ENCODE measurements around the gene WWP2.
"Not testable (repeated sequence)": the region's sequence is repeated elsewhere in the genome, so short reads cannot be mapped to it uniquely, and the experiment has no call there.

The WWP2 gene

GRCh38 chr16:69796285-69797118 is 34.4 kb downstream of the WWP2 start:
- DNase-seq, result no peak

DNA sequence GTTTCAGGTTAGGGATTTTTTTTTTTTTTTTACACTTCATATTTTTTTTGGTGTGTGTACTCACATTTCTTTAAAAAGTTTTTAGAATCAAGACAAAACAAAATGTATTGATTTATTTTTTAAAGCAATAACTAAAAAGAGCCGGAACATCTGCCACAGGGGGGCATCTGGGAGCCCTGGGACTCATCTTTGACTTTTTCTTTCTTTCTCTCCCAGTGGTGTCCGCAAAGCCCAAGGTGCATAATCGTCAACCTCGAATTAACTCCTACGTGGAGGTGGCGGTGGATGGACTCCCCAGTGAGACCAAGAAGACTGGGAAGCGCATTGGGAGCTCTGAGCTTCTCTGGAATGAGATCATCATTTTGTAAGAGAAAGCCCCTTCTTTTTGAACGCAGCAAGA is 36.3 kb downstream of the WWP2 start:
- no peak for DNase-seq

GRCh38 chr16:69799611-69800031 is 37.5 kb downstream of the WWP2 start:
- DNase-seq, result no peak

- DNase-seq, result no peak
Observed at GRCh38 chr16:69804297-69804696, 42.2 kb downstream of the WWP2 start.

DNA sequence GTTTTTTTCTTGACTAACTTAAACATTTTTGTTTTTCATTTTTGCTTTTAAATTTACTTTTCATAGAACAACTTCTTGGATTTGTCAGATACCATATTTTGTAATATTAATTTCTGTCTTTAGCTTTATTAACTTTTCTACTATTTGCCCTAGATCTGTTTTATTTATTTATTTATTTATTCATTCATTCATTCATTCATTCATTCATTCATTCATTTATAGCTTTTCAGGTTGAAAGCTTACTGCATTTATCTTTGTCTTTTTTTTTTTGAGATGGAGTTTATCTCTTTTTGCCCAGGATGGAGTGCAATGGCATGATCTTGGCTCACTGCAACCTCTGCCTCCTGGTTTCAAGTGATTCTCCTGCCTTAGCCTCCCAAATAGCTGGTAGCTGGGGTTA is 44.6 kb downstream of the WWP2 start:
- DNase-seq, result not testable (repeated sequence)

- DNase-seq, result no peak
Observed at GRCh38 chr16:69812688-69813014, 50.5 kb downstream of the WWP2 start.

DNA sequence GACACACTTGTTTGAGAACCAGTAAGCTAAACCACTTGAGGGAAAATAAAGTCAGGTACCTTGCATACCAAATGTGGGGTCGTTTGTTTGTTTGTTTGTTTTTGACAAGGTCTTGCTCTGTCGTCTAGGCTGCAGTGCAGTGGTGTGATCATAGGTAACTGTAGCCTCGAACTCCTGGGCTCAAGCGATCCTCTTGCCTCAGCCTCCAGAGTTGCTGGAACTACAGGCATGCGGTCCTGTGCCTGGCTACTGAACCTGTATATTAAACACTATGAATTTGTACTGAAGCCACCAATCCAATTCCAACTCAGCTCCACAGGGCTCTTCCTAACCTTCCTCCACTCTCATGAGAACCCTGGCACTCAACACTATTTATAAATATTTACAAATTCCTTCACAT is 51.9 kb downstream of the WWP2 start:
- no peak for DNase-seq

GRCh38 chr16:69814561-69814960 is 52.4 kb downstream of the WWP2 start:
- no peak for DNase-seq

DNA sequence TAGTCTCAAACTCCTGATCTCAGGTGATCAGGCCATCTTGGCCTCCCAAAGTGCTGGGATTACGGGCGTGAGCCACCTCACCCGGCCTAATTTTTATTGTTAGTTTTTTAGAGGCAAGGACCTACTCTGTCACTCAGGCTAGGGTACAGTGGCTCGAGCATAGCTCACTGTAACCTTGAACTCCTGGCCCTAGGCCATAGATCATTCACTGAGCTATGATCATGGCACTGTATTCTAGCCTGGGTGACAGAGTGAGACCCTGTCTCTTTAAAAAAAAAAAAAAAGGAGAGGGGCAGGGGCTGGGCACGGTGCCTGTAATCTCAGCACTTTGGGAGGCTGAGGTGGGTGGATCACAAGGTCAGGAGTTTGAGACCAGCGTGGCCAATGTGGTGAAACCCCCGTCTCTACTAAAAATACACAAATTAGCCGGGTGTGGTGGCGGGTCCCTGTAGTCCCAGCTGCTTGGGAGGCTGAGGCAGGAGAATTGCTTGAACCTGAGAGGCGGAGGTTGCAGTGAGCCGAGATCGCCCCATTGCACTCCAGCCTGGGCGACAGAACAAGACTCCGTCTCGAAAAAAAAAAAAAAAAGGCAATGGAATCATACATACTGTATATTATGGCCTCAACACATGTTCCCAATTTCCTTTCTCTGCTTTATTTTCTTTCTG is 53.2 kb downstream of the WWP2 start:
- DNase-seq, result not testable (repeated sequence)

- DNase-seq, result no peak
Observed at GRCh38 chr16:69816996-69817395, 54.9 kb downstream of the WWP2 start.

DNA sequence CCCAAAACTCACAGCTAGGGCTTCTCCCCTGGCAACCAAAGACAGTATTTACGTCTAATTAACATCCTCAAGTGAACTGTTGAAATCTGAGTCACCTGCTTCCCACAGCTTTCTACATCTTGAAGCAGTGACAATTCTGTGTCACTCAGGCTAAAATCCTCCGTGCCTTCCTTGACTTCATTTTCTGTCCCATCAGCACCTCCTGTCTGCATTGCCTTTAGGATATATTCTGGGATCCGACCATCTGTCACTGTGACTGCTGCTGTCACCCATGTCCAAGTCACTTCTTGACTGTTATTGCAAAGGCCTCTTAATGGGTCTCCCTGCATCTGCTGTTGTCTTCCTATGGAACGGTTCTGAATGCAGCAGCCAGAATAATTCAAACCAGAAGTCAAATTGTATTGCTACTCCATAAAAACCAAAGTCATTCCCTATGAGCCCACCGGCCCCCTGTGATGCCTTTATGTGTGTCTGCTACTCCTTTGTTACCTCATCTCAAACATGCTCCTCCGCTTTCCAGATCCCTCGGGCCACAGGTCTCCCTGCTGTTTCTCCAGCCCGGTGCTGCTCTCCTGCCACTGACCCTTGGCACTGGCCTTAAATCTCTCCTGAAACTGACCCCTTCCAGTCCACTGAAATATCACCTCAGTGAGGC is 56.9 kb downstream of the WWP2 start:
- no peak for DNase-seq

DNA sequence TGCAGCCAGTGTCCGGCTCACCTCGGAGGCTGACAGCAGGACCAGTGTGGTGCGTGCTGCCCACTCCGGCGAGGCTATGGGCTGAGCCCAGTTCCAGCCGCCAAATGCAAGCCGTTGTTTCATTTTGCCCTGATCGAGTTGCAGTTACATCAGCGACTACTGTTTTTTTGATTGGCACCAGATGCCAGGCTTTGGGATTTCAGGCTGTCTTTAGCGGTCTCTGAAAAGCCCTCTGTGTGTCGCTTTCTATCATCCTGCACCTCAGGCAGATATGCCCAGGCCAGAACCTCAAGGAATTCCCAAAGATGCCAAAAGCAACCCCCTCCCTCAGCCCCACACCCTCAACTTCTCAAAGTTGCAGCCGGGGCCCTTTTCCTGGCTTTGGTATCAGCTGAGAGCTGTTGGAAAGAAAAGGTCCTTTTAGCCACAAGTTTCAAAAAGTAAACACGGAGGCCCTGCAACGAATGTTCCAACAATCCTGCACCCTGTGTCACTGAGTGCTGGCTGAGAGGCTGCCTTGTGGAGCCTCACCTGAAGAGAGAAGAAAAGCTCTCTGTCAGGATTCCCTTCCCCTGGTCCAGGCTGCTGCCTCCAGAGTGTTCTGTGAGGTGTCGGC is 58.9 kb downstream of the WWP2 start:
- DNase-seq, result no peak

- DNase-seq, result no peak
Observed at GRCh38 chr16:69821844-69822173, 59.7 kb downstream of the WWP2 start.

GRCh38 chr16:69822174-69822935 is 60.2 kb downstream of the WWP2 start:
- DNase-seq, result no peak

- no peak for DNase-seq
Observed at GRCh38 chr16:69823831-69824563, 61.9 kb downstream of the WWP2 start.

- not testable (repeated sequence) for DNase-seq
Observed at GRCh38 chr16:69824564-69825142, 62.5 kb downstream of the WWP2 start.

GRCh38 chr16:69827524-69827923 is 65.4 kb downstream of the WWP2 start:
- DNase-seq, result no peak

DNA sequence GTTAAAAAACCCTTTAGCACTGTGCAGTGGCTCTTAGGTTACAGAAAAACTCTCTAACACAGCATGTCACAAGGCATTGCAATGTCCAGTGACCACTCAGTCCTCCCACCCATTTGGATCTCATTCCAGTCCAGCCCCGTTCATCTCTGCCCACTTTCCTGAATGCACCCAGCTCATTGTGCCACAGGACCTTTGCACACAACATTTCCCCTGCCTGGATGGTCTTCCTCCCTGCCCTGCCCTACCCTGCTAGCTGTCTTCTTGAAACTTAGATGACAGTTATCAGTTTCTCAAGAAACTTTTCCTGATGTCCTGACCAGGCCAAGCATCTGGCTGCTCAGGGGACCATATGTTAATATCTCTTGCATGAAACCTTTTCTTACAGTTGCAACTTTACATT is 67.2 kb downstream of the WWP2 start:
- no peak for DNase-seq

- DNase-seq, result no peak
Observed at GRCh38 chr16:69830146-69830533, 68.0 kb downstream of the WWP2 start.

- DNase-seq, result no peak
Observed at GRCh38 chr16:69830534-69831211, 68.5 kb downstream of the WWP2 start.
